Hepatocyte (in vitro differentiated cells): Measurements from ENCODE around the gene FIGNL1.

Experiments used
- EZH2 ChIP-seq: fragments of 200-600 bp; sonication (generic); IDR thresholded peaks from 2 replicates; pipeline ENCODE4 v1.6.1; 2016; ENCODE audit warnings: antibody characterized with exemption, mild to moderate bottlenecking, borderline replicate concordance
- EZH2phosphoT487 ChIP-seq: fragments of 200-600 bp; sonication (generic); IDR thresholded peaks from one replicate; pipeline ENCODE4 v1.6.1; 2018; ENCODE audit warnings: antibody characterized with exemption, mild to moderate bottlenecking, low read depth, moderate library complexity; ENCODE audit not compliant: unreplicated experiment, severe bottlenecking
- TF ChIP-seq, protein P1 (sequence below): fragments of 200-600 bp; sonication (generic); IDR thresholded peaks from 2 replicates; pipeline ENCODE4 v1.5.1; 2016; ENCODE audit warnings: antibody characterized with exemption, mild to moderate bottlenecking; ENCODE audit not compliant: poor library complexity

- TF ChIP-seq, protein P1, sequence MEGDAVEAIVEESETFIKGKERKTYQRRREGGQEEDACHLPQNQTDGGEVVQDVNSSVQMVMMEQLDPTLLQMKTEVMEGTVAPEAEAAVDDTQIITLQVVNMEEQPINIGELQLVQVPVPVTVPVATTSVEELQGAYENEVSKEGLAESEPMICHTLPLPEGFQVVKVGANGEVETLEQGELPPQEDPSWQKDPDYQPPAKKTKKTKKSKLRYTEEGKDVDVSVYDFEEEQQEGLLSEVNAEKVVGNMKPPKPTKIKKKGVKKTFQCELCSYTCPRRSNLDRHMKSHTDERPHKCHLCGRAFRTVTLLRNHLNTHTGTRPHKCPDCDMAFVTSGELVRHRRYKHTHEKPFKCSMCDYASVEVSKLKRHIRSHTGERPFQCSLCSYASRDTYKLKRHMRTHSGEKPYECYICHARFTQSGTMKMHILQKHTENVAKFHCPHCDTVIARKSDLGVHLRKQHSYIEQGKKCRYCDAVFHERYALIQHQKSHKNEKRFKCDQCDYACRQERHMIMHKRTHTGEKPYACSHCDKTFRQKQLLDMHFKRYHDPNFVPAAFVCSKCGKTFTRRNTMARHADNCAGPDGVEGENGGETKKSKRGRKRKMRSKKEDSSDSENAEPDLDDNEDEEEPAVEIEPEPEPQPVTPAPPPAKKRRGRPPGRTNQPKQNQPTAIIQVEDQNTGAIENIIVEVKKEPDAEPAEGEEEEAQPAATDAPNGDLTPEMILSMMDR = no peak
- TF ChIP-seq EZH2 (no peak), EZH2phosphoT487 (no peak)
Measured at GRCh38 chr7:50454968-50455367, 4.8 kb upstream of the FIGNL1 start.
